HepG2 (cell line): ENCODE measurements around the gene MAVS. TPM values are rescaled to one million over a fixed set of nuclear protein-coding genes. Genes with fewer than 3 reads are reported as not detected.
A peak's percentile ranks its signal among the peaks of the same experiment; 100 is the strongest.

Experiments
- ARNT2 ChIP-seq: sonication (generic); formaldehyde crosslinking; IDR thresholded peaks from 2 replicates; pipeline ENCODE4 v1.8.0; 2022; ENCODE audit warnings: mild to moderate bottlenecking, low read depth, missing genetic modification reagents, moderate library complexity
- BRD4 ChIP-seq: sonication (generic); formaldehyde crosslinking; IDR thresholded peaks from 2 replicates; pipeline ENCODE4 v1.4.0; 2020; ENCODE audit warnings: missing genetic modification reagents
- FOXP4 ChIP-seq: sonication (generic); formaldehyde crosslinking; IDR thresholded peaks from 2 replicates; pipeline ENCODE4 v1.4.0; 2020; ENCODE audit warnings: missing genetic modification reagents
- GABPB1 ChIP-seq: IDR thresholded peaks from 2 replicates; pipeline ENCODE4 v1.6.1; 2016; ENCODE audit warnings: mild to moderate bottlenecking, missing genetic modification reagents, moderate library complexity, missing compliant biosample characterization
- HMG20B ChIP-seq: conservative IDR thresholded peaks from 2 replicates; pipeline ENCODE4 v1.6.1; 2016; ENCODE audit warnings: missing genetic modification reagents, missing compliant biosample characterization
- MTERF4 ChIP-seq: sonication (generic); formaldehyde crosslinking; IDR thresholded peaks from 2 replicates; pipeline ENCODE4 v1.8.0; 2023; ENCODE audit warnings: mild to moderate bottlenecking, missing genetic modification reagents
- NR0B2 ChIP-seq: sonication (generic); formaldehyde crosslinking; IDR thresholded peaks from 2 replicates; pipeline ENCODE4 v1.4.0; 2020; ENCODE audit warnings: mild to moderate bottlenecking, missing genetic modification reagents
- NR2C2 ChIP-seq: sonication (generic); formaldehyde crosslinking; IDR thresholded peaks from 2 replicates; pipeline ENCODE4 v1.4.0; 2020; ENCODE audit warnings: missing genetic modification reagents, mild to moderate bottlenecking, moderate library complexity, borderline replicate concordance
- NRL ChIP-seq: sonication (generic); formaldehyde crosslinking; IDR thresholded peaks from 2 replicates; pipeline ENCODE4 v1.5.0; 2020; ENCODE audit warnings: missing genetic modification reagents, mild to moderate bottlenecking, moderate library complexity, borderline replicate concordance
- PAWR ChIP-seq: sonication (generic); formaldehyde crosslinking; IDR thresholded peaks from 2 replicates; pipeline ENCODE4 v1.4.0; 2020; ENCODE audit warnings: missing genetic modification reagents, mild to moderate bottlenecking, borderline replicate concordance
- PRDM15 ChIP-seq: sonication (generic); formaldehyde crosslinking; IDR thresholded peaks from 2 replicates; pipeline ENCODE4 v1.4.0; 2020; ENCODE audit warnings: missing genetic modification reagents
- SMARCC2 ChIP-seq: fragments of 450-650 bp; IDR thresholded peaks from 2 replicates; pipeline ENCODE4 v1.6.1; 2017; ENCODE audit warnings: antibody characterized with exemption, mild to moderate bottlenecking
- TBP ChIP-seq: sonication (generic); formaldehyde crosslinking; IDR thresholded peaks from 2 replicates; pipeline ENCODE4 v1.5.0; 2020; ENCODE audit warnings: missing genetic modification reagents
- TBX2 ChIP-seq: sonication (generic); formaldehyde crosslinking; IDR thresholded peaks from 2 replicates; pipeline ENCODE4 v1.5.0; 2020; ENCODE audit warnings: missing genetic modification reagents, mild to moderate bottlenecking, borderline replicate concordance
- TGIF2 ChIP-seq: IDR thresholded peaks from 2 replicates; pipeline ENCODE4 v1.6.1; 2016; ENCODE audit warnings: control low read depth, missing compliant biosample characterization
- TOPORS ChIP-seq: sonication (generic); formaldehyde crosslinking; IDR thresholded peaks from 2 replicates; pipeline ENCODE4 v1.8.0; 2023; ENCODE audit warnings: mild to moderate bottlenecking, missing genetic modification reagents
- ZNF101 ChIP-seq: sonication (generic); formaldehyde crosslinking; IDR thresholded peaks from 2 replicates; pipeline ENCODE4 v1.4.0; 2020; ENCODE audit warnings: mild to moderate bottlenecking, low read depth, missing genetic modification reagents, borderline replicate concordance
- ZNF143 ChIP-seq: sonication (generic); formaldehyde crosslinking; IDR thresholded peaks from 2 replicates; pipeline ENCODE4 v1.4.0; 2020; ENCODE audit warnings: missing genetic modification reagents
- ZNF234 ChIP-seq: sonication (generic); formaldehyde crosslinking; conservative IDR thresholded peaks from 2 replicates; pipeline ENCODE4 v1.5.1; 2020; ENCODE audit warnings: mild to moderate bottlenecking, missing genetic modification reagents
- ZNF720 ChIP-seq: sonication (generic); formaldehyde crosslinking; IDR thresholded peaks from 2 replicates; pipeline ENCODE4 v1.4.0; 2020; ENCODE audit warnings: missing genetic modification reagents
- ZSCAN20 ChIP-seq: sonication (generic); formaldehyde crosslinking; IDR thresholded peaks from 2 replicates; pipeline ENCODE4 v1.4.0; 2020; ENCODE audit warnings: missing genetic modification reagents, mild to moderate bottlenecking, borderline replicate concordance
- polyA plus RNA-seq, 8 experiments: library from polyadenylated mRNA; depleted of rRNA in 3 of 8; stranded (reverse) in 7 of 8; unstranded in 1 of 8; fragments of >200 nt; fragmentation: Illumina TruSeq in 4 of 8; extraction: Trizol in 4 of 8; gene quantifications; 2 replicates each; pipeline versions ENCODE4 v1.2.1 to v1.2.3, GENCODE V29; 2011 to 2016; ENCODE audit warnings: low read depth in 4 of 8, missing spikeins in 1 of 8, mixed read lengths in 1 of 8; ENCODE audit not compliant: insufficient read depth in 1 of 8
- total RNA-seq, 5 experiments: library from RNA; depleted of rRNA; stranded (reverse); fragments of >200 nt; fragmentation: Illumina TruSeq; extraction: Trizol; gene quantifications; 2 replicates each; pipeline ENCODE4 v1.2.3, GENCODE V29; 2016; ENCODE audit warnings: low read depth in 1 of 5

The MAVS gene
- total and polyA plus RNA-seq, 2 of the 13 experiments (the other 11 are each of a cell fraction or from before 2014, with no cell fraction given) = 27.3 to 36.6 TPM

GRCh38 chr20:3820048-3820900 is 26.4 kb upstream of the MAVS start, which contains the start of gene AP5S1 (continued):
- peak; percentile 90 for TF ChIP-seq GABPB1 (CRISPR knock-in tag)
- TF ChIP-seq TBP (CRISPR knock-in tag) = peak; percentile 98
- TF ChIP-seq ZNF143 = peak; percentile 96
- peak; percentile 94 for TF ChIP-seq TBX2 (CRISPR knock-in tag)
- TF ChIP-seq HMG20B (CRISPR knock-in tag) = peak; percentile 74; the same call in 1 of the 2 replicates
- 0 out of 2 replicates have a peak, but pooled peaks have one; percentile 35 for TF ChIP-seq ZNF720 (CRISPR knock-in tag)
- peak; percentile 95 for TF ChIP-seq NR0B2 (CRISPR knock-in tag)
- peak; percentile 98 for TF ChIP-seq ARNT2
- no peak for TF ChIP-seq ZNF101 (CRISPR knock-in tag)
- TF ChIP-seq TOPORS = peak; percentile 76
- TF ChIP-seq ZSCAN20 = peak; percentile 96
- TF ChIP-seq PAWR (CRISPR knock-in tag) = no peak
- peak; percentile 97 for TF ChIP-seq BRD4
- TF ChIP-seq NR2C2 = peak; percentile 97
- peak; percentile 60 for TF ChIP-seq FOXP4 (CRISPR knock-in tag)
- TF ChIP-seq TGIF2 (CRISPR knock-in tag) = peak; percentile 70
- peak; percentile 99 for TF ChIP-seq ZNF234 (CRISPR knock-in tag)
- peak; percentile 76 for TF ChIP-seq PRDM15 (CRISPR knock-in tag)
- TF ChIP-seq NRL = peak; percentile 65
- TF ChIP-seq MTERF4 (CRISPR knock-in tag) = peak; percentile 92
- no peak for TF ChIP-seq SMARCC2
